ENCODE data around the gene MRPL52. TPM values are rescaled to one million over a fixed set of nuclear protein-coding genes. Genes with fewer than 3 reads are reported as not detected.

Gene MRPL52
- total and polyA plus RNA-seq, 2 of the 13 experiments (the other 11 are each of a cell fraction or from before 2014, with no cell fraction given): 118 to 329 TPM

DNA sequence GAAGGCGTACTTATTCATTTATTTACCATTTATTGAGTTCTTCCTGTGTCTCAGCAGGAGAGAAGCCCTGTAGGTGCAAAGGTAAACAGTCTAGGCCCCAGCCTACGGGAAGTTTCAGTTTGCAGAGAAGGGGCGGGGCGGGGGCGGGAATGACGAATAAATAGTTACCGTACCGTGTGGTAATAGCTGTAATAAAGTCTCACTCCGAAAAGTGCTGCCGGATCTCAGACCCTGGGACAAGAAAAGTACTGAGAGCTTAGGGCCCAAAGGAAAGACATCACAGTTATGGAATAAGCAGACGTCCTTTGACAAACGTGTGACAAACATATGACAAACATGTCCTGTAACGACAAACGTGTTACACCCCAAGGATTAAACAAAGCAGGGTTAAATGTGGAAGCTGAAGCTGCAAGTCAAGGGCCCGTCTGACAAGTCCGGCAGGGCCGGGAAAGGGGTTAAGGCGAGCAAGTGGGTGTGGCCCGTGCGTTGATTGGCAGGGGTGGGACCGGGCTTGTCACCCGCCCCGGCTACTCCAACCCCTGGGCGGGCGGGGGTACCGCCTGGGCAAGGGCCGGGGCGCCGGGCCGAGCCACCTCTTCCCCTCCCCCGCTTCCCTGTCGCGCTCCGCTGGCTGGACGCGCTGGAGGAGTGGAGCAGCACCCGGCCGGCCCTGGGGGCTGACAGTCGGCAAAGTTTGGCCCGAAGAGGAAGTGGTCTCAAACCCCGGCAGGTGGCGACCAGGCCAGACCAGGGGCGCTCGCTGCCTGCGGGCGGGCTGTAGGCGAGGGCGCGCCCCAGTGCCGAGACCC lies 41.7 kb downstream of the MRPL52 start, which contains the start of gene LRP10 (continued):
- TF ChIP-seq ARID3A (IDR thresholded peaks at IDR 0.05; ENCODE audit: low read depth, low read length) (peak; percentile 70), NFIB (CRISPR knock-in tag; IDR thresholded peaks at IDR 0.05; ENCODE audit: borderline replicate concordance) (no peak), RAD21 (CRISPR knock-in tag; IDR thresholded peaks at IDR 0.05) (peak; percentile 73; the same call in 1 of the 2 replicates), JUNB (CRISPR knock-in tag; IDR thresholded peaks at IDR 0.05; ENCODE audit: borderline replicate concordance) (no peak), MIER3 (CRISPR knock-in tag; IDR thresholded peaks at IDR 0.05; ENCODE audit: borderline replicate concordance) (peak; percentile 91; the same call in 1 of the 2 replicates), AFF4 (CRISPR knock-in tag; IDR thresholded peaks at IDR 0.05) (peak; percentile 47; the same call in 1 of the 2 replicates), SMAD3 (CRISPR knock-in tag; IDR thresholded peaks at IDR 0.05) (peak; percentile 59; the same call in 1 of the 2 replicates), MXD1 (CRISPR knock-in tag; IDR thresholded peaks at IDR 0.05) (peak; percentile 93), DMTF1 (CRISPR knock-in tag; IDR thresholded peaks at IDR 0.05) (peak; percentile 91; the same call in 1 of the 2 replicates), PCBP2 (optimal IDR thresholded peaks at IDR 0.05; ENCODE audit: low read depth, low read length, poor library complexity, severe bottlenecking) (peak; percentile 85), ZNF879 (CRISPR knock-in tag; IDR thresholded peaks at IDR 0.05) (peak; percentile 85; the same call in 1 of the 2 replicates), ZNF598 (CRISPR knock-in tag; IDR thresholded peaks at IDR 0.05; ENCODE audit: borderline replicate concordance) (peak; percentile 99), TBL1XR1 (IDR thresholded peaks at IDR 0.05; ENCODE audit: borderline replicate concordance, low read length, partially characterized antibody) (peak; percentile 19), ZNF337 (CRISPR knock-in tag; IDR thresholded peaks at IDR 0.05; ENCODE audit: borderline replicate concordance, low read depth) (peak; percentile 90; the same call in 1 of the 2 replicates), SRF (IDR thresholded peaks at IDR 0.05; ENCODE audit: low read depth, low read length) (peak; percentile 12; the same call in 1 of the 2 replicates)
- TF ChIP-seq, protein P1, sequence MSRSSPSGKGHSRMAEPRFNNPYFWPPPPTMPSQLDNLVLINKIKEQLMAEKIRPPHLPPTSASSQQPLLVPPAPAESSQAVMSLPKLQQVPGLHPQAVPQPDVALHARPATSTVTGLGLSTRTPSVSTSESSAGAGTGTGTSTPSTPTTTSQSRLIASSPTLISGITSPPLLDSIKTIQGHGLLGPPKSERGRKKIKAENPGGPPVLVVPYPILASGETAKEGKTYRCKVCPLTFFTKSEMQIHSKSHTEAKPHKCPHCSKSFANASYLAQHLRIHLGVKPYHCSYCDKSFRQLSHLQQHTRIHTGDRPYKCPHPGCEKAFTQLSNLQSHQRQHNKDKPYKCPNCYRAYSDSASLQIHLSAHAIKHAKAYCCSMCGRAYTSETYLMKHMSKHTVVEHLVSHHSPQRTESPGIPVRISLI (CRISPR knock-in tag; IDR thresholded peaks at IDR 0.05; ENCODE audit: borderline replicate concordance): peak; percentile 35; the same call in 1 of the 2 replicates

All from HepG2 (cell line).